GM12874 (cell line): ENCODE data around the gene ARHGEF6.

Experiments
- TF ChIP-seq, protein P1 (sequence below): IDR thresholded peaks from 2 replicates; pipeline ENCODE4 v1.5.1; 2011; ENCODE audit warnings: low read depth, mild to moderate bottlenecking, control low read depth, low read length, moderate library complexity; ENCODE audit not compliant: insufficient read depth

The ARHGEF6 gene

DNA sequence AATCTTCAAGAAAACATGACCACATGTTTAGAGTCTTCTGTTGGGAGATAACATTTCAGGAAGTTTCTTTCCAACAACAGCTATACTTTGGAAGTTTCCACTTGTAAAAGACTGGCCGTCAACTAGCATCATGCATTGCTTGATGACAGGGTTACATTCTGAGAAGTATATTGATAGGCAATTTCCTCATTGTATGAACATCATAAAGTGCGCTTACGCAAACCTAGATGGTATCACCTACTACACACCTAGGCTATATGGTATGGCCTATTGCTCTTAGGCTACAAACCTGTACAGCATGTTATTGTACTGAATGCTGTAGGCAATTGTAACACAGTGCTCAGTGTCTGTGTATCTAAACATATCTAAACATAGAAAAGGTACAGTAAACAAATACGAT, 158.2 kb downstream of the ARHGEF6 start:
- TF ChIP-seq, protein P1, sequence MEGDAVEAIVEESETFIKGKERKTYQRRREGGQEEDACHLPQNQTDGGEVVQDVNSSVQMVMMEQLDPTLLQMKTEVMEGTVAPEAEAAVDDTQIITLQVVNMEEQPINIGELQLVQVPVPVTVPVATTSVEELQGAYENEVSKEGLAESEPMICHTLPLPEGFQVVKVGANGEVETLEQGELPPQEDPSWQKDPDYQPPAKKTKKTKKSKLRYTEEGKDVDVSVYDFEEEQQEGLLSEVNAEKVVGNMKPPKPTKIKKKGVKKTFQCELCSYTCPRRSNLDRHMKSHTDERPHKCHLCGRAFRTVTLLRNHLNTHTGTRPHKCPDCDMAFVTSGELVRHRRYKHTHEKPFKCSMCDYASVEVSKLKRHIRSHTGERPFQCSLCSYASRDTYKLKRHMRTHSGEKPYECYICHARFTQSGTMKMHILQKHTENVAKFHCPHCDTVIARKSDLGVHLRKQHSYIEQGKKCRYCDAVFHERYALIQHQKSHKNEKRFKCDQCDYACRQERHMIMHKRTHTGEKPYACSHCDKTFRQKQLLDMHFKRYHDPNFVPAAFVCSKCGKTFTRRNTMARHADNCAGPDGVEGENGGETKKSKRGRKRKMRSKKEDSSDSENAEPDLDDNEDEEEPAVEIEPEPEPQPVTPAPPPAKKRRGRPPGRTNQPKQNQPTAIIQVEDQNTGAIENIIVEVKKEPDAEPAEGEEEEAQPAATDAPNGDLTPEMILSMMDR = no peak

DNA sequence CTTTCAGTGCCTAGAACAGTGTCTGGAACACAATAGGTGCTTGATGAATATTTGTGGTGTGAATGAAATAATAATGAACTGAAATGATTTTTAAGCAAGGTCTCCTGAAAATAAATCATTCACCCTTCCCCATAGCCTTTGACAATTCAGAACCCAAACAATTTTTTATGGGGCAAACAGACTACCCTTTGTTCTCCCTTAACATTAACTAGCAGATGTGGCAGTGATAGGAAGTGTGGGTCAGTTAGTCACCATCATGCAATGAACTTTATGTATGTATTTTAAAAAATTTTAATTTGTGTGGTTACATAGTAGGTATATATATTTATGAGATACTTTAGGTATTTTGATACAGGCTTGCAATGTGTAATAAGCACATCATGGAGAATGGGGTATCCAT, 160.0 kb downstream of the ARHGEF6 start:
- TF ChIP-seq, protein P1 = no peak

DNA sequence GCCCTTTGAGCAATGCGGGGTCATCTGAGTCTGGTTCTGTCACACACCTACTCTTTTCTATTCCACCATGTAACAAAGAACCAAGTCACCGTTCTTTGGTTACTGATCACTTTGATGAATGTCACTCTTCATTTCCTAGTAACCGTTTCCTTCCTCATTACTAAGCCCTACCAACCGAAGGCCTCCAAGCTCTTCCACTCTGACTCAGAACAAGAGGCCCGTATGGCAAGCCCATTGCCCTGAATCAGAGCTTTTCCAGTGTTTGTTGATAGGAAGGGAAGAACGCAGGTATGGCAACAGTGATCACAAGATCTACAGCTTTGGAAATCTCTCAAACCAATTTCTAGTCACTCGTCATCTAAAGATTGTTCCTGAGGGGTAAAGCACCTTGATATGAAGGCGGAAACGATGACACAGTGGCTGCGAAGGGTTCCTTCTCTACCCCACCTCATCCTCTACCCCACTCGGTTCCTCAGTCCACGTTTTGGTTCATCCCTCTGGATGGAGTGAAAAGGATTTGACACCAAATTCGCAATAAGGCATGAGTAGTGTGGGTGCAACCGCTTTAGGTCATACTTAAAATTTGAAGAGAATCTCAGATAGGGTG, 160.7 kb downstream of the ARHGEF6 start:
- TF ChIP-seq, protein P1 = no peak

DNA sequence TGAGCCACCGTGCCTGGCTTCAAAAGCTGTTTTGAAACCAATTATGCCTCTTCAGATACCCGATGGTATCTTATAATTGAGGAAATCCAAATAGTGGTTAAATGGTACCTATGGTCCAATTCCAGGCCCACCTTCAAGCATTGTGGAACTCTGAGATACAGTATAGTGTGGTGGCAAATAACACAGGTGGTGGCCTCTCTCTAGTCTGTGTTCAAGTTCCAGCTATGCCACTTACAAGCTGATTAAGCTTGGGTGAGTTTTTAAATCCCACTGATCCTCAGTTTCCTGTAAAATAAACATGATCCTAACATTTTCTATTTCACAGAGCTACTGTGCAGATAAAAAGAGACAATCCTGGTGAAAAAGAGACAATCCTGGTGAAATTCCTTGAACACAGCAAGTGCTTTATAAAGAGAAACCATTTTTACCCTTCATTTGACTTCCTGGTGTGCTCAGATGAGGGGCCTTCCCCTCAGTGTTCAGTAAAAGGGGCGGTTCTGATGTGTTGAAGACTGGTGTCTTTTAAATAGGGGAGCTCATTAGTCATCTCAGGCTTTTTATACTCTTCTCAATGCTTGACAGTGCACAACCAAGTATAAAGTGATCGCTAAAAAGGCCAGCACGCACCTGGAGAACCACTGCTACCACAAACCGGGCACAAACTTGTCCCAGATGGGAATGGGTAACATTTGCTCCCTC, 163.6 kb downstream of the ARHGEF6 start:
- TF ChIP-seq, protein P1 = no peak
